ENCODE results near the gene CILP2. TPM values are rescaled to one million over a fixed set of nuclear protein-coding genes. Genes with fewer than 3 reads are reported as not detected.

Gene CILP2
- total RNA-seq, 3 donors from 2014 or later: 0.09 TPM; not detected in 2

- DNase-seq: peak in 2 of 3 donors; percentile 61 to 66
- Histone ChIP-seq H3K36me3 (ENCODE audit: low read depth) (no peaks in the 10 kb centered on the region), H3K4me1 (ENCODE audit: low read depth) (no peaks in the 10 kb centered on the region), H3K4me3 (no peak overlapping the region), H3K9me3 (no peaks in the 10 kb centered on the region)
- intact Hi-C loops (cut with DNase I, micrococcal nuclease): no loop called here
- peak; percentile 78 for ATAC-seq
- peak; percentile 53 for TF ChIP-seq CTCF (IDR thresholded peaks at IDR 0.05)
These were observed 16.3 kb downstream of the CILP2 start for GRCh38 chr19:19554074-19555023.

- Histone ChIP-seq H3K4me3 (no peak overlapping the region), H3K9me3 (no peaks in the 10 kb centered on the region), H3K36me3 (ENCODE audit: low read depth) (no peaks in the 10 kb centered on the region), H3K4me1 (ENCODE audit: low read depth) (no peaks in the 10 kb centered on the region)
- no peak for ATAC-seq
- TF ChIP-seq CTCF (IDR thresholded peaks at IDR 0.05): no peak
- intact Hi-C loops (cut with DNase I, micrococcal nuclease): no loop called here
- DNase-seq: no peak
These were observed 20.0 kb downstream of the CILP2 start for GRCh38 chr19:19558055-19558454.

- no peak for TF ChIP-seq CTCF (IDR thresholded peaks at IDR 0.05)
- intact Hi-C loops (cut with DNase I, micrococcal nuclease): no loop called here
- no peaks in the 10 kb centered on the region for H3K36me3 ChIP-seq (ENCODE audit: low read depth)
- H3K4me1 ChIP-seq (ENCODE audit: low read depth): no peaks in the 10 kb centered on the region
- no peak for DNase-seq
- ATAC-seq: no peak
- no peaks in the 10 kb centered on the region for H3K9me3 ChIP-seq
- H3K4me3 ChIP-seq: no peak overlapping the region
These were observed 20.6 kb downstream of the CILP2 start for GRCh38 chr19:19558636-19559035.

GRCh38 chr19:19559931-19560330 is 21.9 kb downstream of the CILP2 start:
- no peak for TF ChIP-seq CTCF (IDR thresholded peaks at IDR 0.05)
- intact Hi-C loops (cut with DNase I, micrococcal nuclease): no loop called here
- no peaks in the 10 kb centered on the region for H3K36me3 ChIP-seq (ENCODE audit: low read depth)
- ATAC-seq (no peak), DNase-seq (no peak)
- no peak overlapping the region for H3K4me3 ChIP-seq
- no peaks in the 10 kb centered on the region for H3K9me3 ChIP-seq
- H3K4me1 ChIP-seq (ENCODE audit: low read depth): no peaks in the 10 kb centered on the region

GRCh38 chr19:19561946-19562664 is 24.0 kb downstream of the CILP2 start:
- Histone ChIP-seq H3K4me1 (ENCODE audit: low read depth) (no peaks in the 10 kb centered on the region), H3K36me3 (ENCODE audit: low read depth) (no peaks in the 10 kb centered on the region), H3K4me3 (no peak overlapping the region), H3K9me3 (no peaks in the 10 kb centered on the region)
- DNase-seq (no peak), ATAC-seq (no peak)
- intact Hi-C loops (cut with DNase I, micrococcal nuclease): no loop called here
- no peak for TF ChIP-seq CTCF (IDR thresholded peaks at IDR 0.05)
